ENCODE measurements around the gene CYP4V2.

Gene CYP4V2

DNA sequence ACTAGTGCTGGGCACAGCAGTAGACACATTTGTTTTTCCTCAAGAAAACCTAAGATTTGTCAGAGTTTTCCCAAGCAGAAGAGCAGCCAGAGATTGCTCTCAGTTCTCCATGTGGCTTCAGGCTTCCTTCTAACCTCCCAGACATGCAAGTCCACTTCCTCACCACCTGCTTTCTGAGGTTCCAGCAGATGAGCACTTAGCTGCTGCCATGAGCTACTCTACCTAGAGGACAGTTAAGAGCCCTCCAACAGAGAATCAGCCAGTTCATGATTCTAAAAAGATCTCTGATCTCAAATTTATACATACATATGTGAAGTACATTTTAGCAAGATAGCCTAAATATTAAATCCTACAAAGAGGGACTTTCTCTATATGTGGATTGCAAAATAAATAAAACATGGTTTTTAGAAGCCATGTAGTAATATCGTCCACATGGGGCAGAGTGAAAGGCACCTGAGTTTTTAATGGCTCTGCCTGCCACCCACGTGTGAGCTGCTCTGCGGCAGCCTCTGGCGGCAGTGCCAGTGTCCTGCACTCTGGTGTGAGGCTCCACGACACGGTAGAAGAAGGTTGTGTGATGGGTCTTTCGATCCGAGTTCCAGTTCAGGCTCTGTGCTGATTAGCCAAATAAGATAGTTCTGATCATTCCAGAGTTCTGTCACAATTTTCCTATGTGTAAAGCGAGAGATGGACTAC, 10.3 kb downstream of the CYP4V2 start:
- DNase-seq (ENCODE audit: insufficient read length, low spot score) = no peak
- FAIRE-seq = no peak

GRCh38 chr4:186202490-186203140, 11.2 kb downstream of the CYP4V2 start:
- DNase-seq (ENCODE audit: insufficient read length, low spot score) (no peak), FAIRE-seq (no peak)
- TF ChIP-seq, protein P1, sequence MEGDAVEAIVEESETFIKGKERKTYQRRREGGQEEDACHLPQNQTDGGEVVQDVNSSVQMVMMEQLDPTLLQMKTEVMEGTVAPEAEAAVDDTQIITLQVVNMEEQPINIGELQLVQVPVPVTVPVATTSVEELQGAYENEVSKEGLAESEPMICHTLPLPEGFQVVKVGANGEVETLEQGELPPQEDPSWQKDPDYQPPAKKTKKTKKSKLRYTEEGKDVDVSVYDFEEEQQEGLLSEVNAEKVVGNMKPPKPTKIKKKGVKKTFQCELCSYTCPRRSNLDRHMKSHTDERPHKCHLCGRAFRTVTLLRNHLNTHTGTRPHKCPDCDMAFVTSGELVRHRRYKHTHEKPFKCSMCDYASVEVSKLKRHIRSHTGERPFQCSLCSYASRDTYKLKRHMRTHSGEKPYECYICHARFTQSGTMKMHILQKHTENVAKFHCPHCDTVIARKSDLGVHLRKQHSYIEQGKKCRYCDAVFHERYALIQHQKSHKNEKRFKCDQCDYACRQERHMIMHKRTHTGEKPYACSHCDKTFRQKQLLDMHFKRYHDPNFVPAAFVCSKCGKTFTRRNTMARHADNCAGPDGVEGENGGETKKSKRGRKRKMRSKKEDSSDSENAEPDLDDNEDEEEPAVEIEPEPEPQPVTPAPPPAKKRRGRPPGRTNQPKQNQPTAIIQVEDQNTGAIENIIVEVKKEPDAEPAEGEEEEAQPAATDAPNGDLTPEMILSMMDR (IDR thresholded peaks at IDR 0.05; ENCODE audit: insufficient read depth, missing control alignments) = no peak

More for the DNA sequence above, 10.3 kb downstream of the CYP4V2 start:
- TF ChIP-seq, protein P1 (IDR thresholded peaks at IDR 0.05; ENCODE audit: insufficient read depth, missing control alignments) = no peak

GRCh38 chr4:186203406-186203805, 12.0 kb downstream of the CYP4V2 start:
- TF ChIP-seq, protein P1 (IDR thresholded peaks at IDR 0.05; ENCODE audit: insufficient read depth, missing control alignments) = no peak
- DNase-seq (ENCODE audit: insufficient read length, low spot score) = no peak
- no peak for FAIRE-seq

DNA sequence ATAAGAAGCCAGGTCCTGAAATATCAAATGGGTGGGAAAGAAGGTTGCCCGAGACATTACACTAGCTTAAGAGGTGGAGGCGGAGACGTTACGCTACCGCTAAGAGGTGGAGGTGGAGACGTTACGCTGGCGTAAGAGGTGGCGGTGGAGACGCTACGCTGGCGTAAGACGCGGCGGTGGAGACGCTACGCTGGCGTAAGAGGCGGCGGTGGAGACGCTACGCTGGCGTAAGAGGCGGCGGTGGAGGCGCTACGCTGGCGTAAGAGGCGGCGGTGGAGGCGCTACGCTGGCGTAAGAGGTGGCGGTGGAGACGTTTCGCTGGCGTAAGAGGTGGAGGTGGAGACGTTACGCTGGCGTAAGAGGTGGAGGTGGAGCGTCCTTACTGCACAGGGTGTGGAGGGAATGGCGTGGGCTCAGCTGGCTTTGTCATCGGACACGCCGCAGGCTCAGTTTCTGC, 12.8 kb downstream of the CYP4V2 start:
- FAIRE-seq = no peak
- no peak for DNase-seq (ENCODE audit: insufficient read length, low spot score)
- TF ChIP-seq, protein P1 (IDR thresholded peaks at IDR 0.05; ENCODE audit: insufficient read depth, missing control alignments) = no peak

GRCh38 chr4:186204686-186205085, 13.3 kb downstream of the CYP4V2 start:
- FAIRE-seq = no peak
- TF ChIP-seq, protein P1 (IDR thresholded peaks at IDR 0.05; ENCODE audit: insufficient read depth, missing control alignments) = no peak
- DNase-seq (ENCODE audit: insufficient read length, low spot score) = no peak

DNA sequence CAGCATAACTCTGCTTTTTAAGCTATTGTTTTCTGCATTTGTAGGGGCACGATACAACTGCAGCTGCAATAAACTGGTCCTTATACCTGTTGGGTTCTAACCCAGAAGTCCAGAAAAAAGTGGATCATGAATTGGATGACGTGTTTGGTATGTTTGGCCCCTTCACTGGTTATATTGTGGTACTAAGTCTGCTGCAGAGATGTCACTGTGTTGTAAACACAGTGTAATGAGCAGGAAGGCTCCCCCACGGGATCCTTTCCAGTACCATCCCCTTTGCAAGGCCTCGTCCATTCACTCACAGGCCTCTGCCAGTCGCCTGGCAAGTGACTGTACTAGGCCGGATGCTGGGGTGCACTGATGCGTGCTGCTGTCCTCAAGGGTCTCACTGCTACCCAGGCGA, 13.8 kb downstream of the CYP4V2 start:
- TF ChIP-seq, protein P1 (IDR thresholded peaks at IDR 0.05; ENCODE audit: insufficient read depth, missing control alignments) = no peak
- FAIRE-seq (no peak), DNase-seq (ENCODE audit: insufficient read length, low spot score) (no peak)

DNA sequence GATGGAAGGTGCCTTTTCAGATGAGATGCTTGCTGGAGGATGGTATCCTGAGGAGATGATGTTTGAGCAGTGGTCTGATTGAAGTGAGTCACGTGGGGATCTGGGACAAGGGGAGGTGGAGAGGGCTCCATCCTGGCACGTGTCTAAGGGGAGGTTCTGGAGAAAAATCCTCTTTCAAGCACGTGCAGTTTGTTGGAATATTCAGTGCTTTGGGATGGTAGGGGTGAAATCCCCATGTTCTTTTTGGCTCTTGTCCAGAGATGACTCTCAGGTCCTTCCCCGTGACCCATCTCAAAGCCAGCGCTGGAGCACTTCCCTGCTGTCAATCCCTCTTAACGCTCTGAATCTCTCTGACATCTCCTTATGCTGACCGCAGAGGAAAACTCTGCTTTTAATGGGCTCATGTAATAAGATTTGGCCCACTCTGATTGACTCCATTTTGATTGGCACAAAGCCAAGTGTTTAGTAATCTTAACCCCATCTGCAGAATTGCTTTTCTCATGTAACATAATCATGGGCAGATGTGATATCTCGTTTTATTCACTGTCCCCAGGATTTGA, 25.2 kb downstream of the CYP4V2 start:
- FAIRE-seq (peak; percentile 44), DNase-seq (ENCODE audit: insufficient read length, low spot score) (no peak)
- TF ChIP-seq, protein P1 (IDR thresholded peaks at IDR 0.05; ENCODE audit: insufficient read depth, missing control alignments) = no peak

Measured in D721Med (cell line).